Measurements from ENCODE around the gene UBE2U.

DNA sequence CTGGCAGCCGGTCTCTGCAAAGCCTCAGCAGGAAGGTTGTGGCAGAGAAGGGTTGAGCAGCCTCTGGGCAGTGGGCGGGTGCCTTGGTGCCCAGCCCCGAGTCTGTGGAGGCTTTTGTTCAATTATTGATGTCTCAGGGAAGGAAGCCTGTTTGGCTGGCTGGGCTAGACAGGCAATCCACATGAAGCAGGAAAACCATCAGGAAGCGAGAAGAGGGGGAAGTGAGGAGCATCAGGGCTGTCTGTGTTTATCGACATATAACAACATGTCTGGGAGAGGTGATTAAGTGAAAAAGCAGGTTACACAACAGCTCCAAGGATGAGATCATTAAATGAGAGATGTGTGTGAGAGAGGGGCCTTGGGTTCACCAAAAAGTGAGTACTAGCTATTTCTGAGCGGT is 105.4 kb downstream of the UBE2U start:
- TF ChIP-seq, protein P1, sequence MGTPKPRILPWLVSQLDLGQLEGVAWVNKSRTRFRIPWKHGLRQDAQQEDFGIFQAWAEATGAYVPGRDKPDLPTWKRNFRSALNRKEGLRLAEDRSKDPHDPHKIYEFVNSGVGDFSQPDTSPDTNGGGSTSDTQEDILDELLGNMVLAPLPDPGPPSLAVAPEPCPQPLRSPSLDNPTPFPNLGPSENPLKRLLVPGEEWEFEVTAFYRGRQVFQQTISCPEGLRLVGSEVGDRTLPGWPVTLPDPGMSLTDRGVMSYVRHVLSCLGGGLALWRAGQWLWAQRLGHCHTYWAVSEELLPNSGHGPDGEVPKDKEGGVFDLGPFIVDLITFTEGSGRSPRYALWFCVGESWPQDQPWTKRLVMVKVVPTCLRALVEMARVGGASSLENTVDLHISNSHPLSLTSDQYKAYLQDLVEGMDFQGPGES (IDR thresholded peaks at IDR 0.05), result no peak
- TF ChIP-seq, protein P2, sequence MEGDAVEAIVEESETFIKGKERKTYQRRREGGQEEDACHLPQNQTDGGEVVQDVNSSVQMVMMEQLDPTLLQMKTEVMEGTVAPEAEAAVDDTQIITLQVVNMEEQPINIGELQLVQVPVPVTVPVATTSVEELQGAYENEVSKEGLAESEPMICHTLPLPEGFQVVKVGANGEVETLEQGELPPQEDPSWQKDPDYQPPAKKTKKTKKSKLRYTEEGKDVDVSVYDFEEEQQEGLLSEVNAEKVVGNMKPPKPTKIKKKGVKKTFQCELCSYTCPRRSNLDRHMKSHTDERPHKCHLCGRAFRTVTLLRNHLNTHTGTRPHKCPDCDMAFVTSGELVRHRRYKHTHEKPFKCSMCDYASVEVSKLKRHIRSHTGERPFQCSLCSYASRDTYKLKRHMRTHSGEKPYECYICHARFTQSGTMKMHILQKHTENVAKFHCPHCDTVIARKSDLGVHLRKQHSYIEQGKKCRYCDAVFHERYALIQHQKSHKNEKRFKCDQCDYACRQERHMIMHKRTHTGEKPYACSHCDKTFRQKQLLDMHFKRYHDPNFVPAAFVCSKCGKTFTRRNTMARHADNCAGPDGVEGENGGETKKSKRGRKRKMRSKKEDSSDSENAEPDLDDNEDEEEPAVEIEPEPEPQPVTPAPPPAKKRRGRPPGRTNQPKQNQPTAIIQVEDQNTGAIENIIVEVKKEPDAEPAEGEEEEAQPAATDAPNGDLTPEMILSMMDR (IDR thresholded peaks at IDR 0.05 in 2 of 3, conservative IDR thresholded peaks at IDR 0.05 in 1 of 3; ENCODE audit: control insufficient read depth in 2 of 3, extremely low read depth in 1 of 3, insufficient read depth in 1 of 3, low read depth in 3 of 3, low read length in 3 of 3), result no peak
- TF ChIP-seq ESRRA (IDR thresholded peaks at IDR 0.05; ENCODE audit: low read length), result no peak
- TF ChIP-seq, protein P3, sequence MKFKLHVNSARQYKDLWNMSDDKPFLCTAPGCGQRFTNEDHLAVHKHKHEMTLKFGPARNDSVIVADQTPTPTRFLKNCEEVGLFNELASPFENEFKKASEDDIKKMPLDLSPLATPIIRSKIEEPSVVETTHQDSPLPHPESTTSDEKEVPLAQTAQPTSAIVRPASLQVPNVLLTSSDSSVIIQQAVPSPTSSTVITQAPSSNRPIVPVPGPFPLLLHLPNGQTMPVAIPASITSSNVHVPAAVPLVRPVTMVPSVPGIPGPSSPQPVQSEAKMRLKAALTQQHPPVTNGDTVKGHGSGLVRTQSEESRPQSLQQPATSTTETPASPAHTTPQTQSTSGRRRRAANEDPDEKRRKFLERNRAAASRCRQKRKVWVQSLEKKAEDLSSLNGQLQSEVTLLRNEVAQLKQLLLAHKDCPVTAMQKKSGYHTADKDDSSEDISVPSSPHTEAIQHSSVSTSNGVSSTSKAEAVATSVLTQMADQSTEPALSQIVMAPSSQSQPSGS (IDR thresholded peaks at IDR 0.05; ENCODE audit: low read length), result no peak
- TF ChIP-seq, protein P4, sequence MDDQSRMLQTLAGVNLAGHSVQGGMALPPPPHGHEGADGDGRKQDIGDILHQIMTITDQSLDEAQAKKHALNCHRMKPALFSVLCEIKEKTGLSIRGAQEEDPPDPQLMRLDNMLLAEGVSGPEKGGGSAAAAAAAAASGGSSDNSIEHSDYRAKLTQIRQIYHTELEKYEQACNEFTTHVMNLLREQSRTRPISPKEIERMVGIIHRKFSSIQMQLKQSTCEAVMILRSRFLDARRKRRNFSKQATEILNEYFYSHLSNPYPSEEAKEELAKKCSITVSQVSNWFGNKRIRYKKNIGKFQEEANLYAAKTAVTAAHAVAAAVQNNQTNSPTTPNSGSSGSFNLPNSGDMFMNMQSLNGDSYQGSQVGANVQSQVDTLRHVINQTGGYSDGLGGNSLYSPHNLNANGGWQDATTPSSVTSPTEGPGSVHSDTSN (IDR thresholded peaks at IDR 0.05; ENCODE audit: insufficient replicate concordance, low read depth, low read length), result no peak
- TF ChIP-seq, protein P5, sequence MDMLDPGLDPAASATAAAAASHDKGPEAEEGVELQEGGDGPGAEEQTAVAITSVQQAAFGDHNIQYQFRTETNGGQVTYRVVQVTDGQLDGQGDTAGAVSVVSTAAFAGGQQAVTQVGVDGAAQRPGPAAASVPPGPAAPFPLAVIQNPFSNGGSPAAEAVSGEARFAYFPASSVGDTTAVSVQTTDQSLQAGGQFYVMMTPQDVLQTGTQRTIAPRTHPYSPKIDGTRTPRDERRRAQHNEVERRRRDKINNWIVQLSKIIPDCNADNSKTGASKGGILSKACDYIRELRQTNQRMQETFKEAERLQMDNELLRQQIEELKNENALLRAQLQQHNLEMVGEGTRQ (IDR thresholded peaks at IDR 0.05; ENCODE audit: borderline replicate concordance, low read depth, low read length), result no peak
- TF ChIP-seq, protein P6, sequence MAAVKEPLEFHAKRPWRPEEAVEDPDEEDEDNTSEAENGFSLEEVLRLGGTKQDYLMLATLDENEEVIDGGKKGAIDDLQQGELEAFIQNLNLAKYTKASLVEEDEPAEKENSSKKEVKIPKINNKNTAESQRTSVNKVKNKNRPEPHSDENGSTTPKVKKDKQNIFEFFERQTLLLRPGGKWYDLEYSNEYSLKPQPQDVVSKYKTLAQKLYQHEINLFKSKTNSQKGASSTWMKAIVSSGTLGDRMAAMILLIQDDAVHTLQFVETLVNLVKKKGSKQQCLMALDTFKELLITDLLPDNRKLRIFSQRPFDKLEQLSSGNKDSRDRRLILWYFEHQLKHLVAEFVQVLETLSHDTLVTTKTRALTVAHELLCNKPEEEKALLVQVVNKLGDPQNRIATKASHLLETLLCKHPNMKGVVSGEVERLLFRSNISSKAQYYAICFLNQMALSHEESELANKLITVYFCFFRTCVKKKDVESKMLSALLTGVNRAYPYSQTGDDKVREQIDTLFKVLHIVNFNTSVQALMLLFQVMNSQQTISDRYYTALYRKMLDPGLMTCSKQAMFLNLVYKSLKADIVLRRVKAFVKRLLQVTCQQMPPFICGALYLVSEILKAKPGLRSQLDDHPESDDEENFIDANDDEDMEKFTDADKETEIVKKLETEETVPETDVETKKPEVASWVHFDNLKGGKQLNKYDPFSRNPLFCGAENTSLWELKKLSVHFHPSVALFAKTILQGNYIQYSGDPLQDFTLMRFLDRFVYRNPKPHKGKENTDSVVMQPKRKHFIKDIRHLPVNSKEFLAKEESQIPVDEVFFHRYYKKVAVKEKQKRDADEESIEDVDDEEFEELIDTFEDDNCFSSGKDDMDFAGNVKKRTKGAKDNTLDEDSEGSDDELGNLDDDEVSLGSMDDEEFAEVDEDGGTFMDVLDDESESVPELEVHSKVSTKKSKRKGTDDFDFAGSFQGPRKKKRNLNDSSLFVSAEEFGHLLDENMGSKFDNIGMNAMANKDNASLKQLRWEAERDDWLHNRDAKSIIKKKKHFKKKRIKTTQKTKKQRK (IDR thresholded peaks at IDR 0.05; ENCODE audit: low read depth, low read length), result no peak
- TF ChIP-seq RAD21 (IDR thresholded peaks at IDR 0.05; ENCODE audit: insufficient read depth, low read depth, low read length), result no peak
- no peak for TF ChIP-seq ETV6 (conservative IDR thresholded peaks at IDR 0.05 in 1 of 2, IDR thresholded peaks at IDR 0.05 in 1 of 2; ENCODE audit: borderline replicate concordance in 1 of 2, low read depth in 1 of 2)
- TF ChIP-seq EZH2 (IDR thresholded peaks at IDR 0.05; ENCODE audit: borderline replicate concordance, control insufficient read depth, low read depth, low read length), result no peak
- no peak for TF ChIP-seq ZNF274 (IDR thresholded peaks at IDR 0.05; ENCODE audit: insufficient read depth, insufficient read length)
- no peak for TF ChIP-seq TCF3 (IDR thresholded peaks at IDR 0.05; ENCODE audit: borderline replicate concordance, insufficient read depth, low read depth, low read length)
- no peak for TF ChIP-seq SIN3A (IDR thresholded peaks at IDR 0.05; ENCODE audit: low read depth, low read length)
- TF ChIP-seq, protein P7, sequence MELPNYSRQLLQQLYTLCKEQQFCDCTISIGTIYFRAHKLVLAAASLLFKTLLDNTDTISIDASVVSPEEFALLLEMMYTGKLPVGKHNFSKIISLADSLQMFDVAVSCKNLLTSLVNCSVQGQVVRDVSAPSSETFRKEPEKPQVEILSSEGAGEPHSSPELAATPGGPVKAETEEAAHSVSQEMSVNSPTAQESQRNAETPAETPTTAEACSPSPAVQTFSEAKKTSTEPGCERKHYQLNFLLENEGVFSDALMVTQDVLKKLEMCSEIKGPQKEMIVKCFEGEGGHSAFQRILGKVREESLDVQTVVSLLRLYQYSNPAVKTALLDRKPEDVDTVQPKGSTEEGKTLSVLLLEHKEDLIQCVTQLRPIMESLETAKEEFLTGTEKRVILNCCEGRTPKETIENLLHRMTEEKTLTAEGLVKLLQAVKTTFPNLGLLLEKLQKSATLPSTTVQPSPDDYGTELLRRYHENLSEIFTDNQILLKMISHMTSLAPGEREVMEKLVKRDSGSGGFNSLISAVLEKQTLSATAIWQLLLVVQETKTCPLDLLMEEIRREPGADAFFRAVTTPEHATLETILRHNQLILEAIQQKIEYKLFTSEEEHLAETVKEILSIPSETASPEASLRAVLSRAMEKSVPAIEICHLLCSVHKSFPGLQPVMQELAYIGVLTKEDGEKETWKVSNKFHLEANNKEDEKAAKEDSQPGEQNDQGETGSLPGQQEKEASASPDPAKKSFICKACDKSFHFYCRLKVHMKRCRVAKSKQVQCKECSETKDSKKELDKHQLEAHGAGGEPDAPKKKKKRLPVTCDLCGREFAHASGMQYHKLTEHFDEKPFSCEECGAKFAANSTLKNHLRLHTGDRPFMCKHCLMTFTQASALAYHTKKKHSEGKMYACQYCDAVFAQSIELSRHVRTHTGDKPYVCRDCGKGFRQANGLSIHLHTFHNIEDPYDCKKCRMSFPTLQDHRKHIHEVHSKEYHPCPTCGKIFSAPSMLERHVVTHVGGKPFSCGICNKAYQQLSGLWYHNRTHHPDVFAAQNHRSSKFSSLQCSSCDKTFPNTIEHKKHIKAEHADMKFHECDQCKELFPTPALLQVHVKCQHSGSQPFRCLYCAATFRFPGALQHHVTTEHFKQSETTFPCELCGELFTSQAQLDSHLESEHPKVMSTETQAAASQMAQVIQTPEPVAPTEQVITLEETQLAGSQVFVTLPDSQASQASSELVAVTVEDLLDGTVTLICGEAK (IDR thresholded peaks at IDR 0.05; ENCODE audit: borderline replicate concordance), result no peak

Measured in GM12878 (cell line).